ENCODE data around the gene ADGRB2. TPM values are rescaled to one million over a fixed set of nuclear protein-coding genes. Genes with fewer than 3 reads are reported as not detected.

The ADGRB2 gene
- total RNA-seq, 1 donor from 2014 or later: 0.69 TPM

GRCh38 chr1:31697369-31697984 is 66.7 kb downstream of the ADGRB2 start:
- H3K27me3 ChIP-seq: no peaks in the 10 kb centered on the region
- no peaks in the 10 kb centered on the region for H3K9me3 ChIP-seq
- H3K4me3 ChIP-seq: no peak overlapping the region
- no peak for TF ChIP-seq CTCF (IDR thresholded peaks at IDR 0.05)
- intact Hi-C loops (cut with DNase I): no loop called here
- H3K4me1 ChIP-seq: peaks cover 12% of the 10 kb centered on the region
- H3K36me3 ChIP-seq: no peaks in the 10 kb centered on the region
- DNase-seq (no peak), ATAC-seq (no peak)
- H3K27ac ChIP-seq: no peak overlapping the region

GRCh38 chr1:31696242-31696641 is 67.9 kb downstream of the ADGRB2 start:
- no peak for TF ChIP-seq CTCF (IDR thresholded peaks at IDR 0.05)
- no peaks in the 10 kb centered on the region for H3K9me3 ChIP-seq
- no peaks in the 10 kb centered on the region for H3K27me3 ChIP-seq
- DNase-seq (no peak), ATAC-seq (no peak)
- H3K36me3 ChIP-seq: no peaks in the 10 kb centered on the region
- intact Hi-C loops (cut with DNase I): no loop called here
- H3K4me1 ChIP-seq: peaks cover 11% of the 10 kb centered on the region
- no peak overlapping the region for H3K4me3 ChIP-seq
- no peak overlapping the region for H3K27ac ChIP-seq

GRCh38 chr1:31695327-31695726 is 68.8 kb downstream of the ADGRB2 start:
- intact Hi-C loops (cut with DNase I): no loop called here
- DNase-seq (no peak), ATAC-seq (no peak)
- Histone ChIP-seq H3K4me3 (no peak overlapping the region), H3K36me3 (no peaks in the 10 kb centered on the region), H3K4me1 (peaks cover 2% of the 10 kb centered on the region), H3K27me3 (no peaks in the 10 kb centered on the region), H3K27ac (no peak overlapping the region), H3K9me3 (no peaks in the 10 kb centered on the region)
- TF ChIP-seq CTCF (IDR thresholded peaks at IDR 0.05): no peak

GRCh38 chr1:31694964-31695313 is 69.2 kb downstream of the ADGRB2 start:
- Histone ChIP-seq H3K4me3 (no peak overlapping the region), H3K27me3 (no peaks in the 10 kb centered on the region), H3K36me3 (no peaks in the 10 kb centered on the region), H3K27ac (no peak overlapping the region), H3K4me1 (no peaks in the 10 kb centered on the region), H3K9me3 (no peaks in the 10 kb centered on the region)
- DNase-seq (no peak), ATAC-seq (no peak)
- TF ChIP-seq CTCF (IDR thresholded peaks at IDR 0.05): no peak
- intact Hi-C loops (cut with DNase I): no loop called here

- Histone ChIP-seq H3K36me3 (no peaks in the 10 kb centered on the region), H3K27ac (no peak overlapping the region), H3K4me3 (no peak overlapping the region), H3K27me3 (no peaks in the 10 kb centered on the region), H3K4me1 (no peaks in the 10 kb centered on the region), H3K9me3 (no peaks in the 10 kb centered on the region)
- intact Hi-C loops (cut with DNase I): no loop called here
- DNase-seq (no peak), ATAC-seq (no peak)
- no peak for TF ChIP-seq CTCF (IDR thresholded peaks at IDR 0.05)
These were observed 69.8 kb downstream of the ADGRB2 start for GRCh38 chr1:31694069-31694963.

All from upper lobe of right lung (tissue), 1 donor.